ENCODE data around the gene FAM161A. TPM values are rescaled to one million over a fixed set of nuclear protein-coding genes. Genes with fewer than 3 reads are reported as not detected.
"Not testable (repeated sequence)": the region's sequence is repeated elsewhere in the genome, so short reads cannot be mapped to it uniquely, and the experiment has no call there.

Gene FAM161A
- total RNA-seq, 1 experiment from 2014 or later: 2.5 TPM

DNA sequence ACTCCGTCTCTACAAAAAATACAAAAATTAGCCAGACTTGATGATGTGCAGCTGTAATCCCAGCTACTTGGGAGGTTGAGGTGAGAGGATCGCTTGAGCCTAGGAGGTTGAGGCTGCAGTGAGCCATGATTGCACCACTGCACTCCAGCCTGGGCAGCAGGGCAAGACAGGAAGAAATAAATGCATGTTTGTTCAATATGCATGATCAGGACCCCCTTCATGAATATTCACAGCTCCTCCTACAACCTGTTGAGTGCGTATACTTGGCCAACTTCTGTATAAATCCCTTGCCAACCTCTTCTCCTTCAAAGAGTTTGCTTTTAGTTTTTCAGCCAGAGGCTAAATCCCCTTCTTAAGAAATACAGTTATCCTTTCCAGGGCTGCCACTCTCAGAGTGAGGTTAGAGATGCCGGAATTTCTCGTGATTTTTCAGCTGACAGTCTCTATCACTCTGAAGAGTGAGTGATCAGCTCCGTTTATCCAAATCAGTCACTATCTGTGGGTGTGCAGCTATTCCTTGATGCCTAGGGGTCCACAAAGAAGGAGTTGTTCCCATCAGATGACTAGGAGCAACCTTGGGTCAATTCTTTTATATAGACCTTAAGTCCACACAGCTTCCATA lies 39.2 kb downstream of the FAM161A start:
- no peaks in the 10 kb centered on the region for H3K27me3 ChIP-seq (replicated peaks)
- no peaks in the 10 kb centered on the region for H3K9me3 ChIP-seq (replicated peaks)
- no peak for DNase-seq (ENCODE audit: low read depth in 1 of 2, low spot score in 2 of 2)
- H3K4me3 ChIP-seq: no peak overlapping the region
- no peak overlapping the region for H3K27ac ChIP-seq
- no peaks in the 10 kb centered on the region for H3K4me1 ChIP-seq (replicated peaks)
- no peaks in the 10 kb centered on the region for H3K36me3 ChIP-seq

DNA sequence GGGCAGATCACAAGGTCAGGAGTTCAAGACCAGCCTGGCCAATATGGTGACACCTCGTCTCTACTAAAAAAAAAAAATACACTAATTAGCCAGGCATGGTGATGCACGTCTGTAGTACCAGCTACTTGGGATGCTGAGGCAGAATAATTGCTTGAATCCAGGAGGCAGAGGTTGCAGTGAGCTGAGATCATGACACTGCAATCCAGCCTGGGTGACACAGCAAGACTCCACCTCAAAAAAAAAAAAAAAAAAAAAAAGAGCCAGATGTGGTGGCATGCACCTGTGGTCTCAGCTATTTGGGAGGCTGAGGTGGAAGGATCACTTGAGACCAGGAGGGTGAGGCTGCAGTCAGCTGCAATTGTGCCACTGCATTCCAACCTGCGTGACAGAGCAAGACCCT lies 40.5 kb downstream of the FAM161A start:
- H3K4me1 ChIP-seq (replicated peaks); H3K27me3 ChIP-seq (replicated peaks); DNase-seq (ENCODE audit: low read depth in 1 of 2, low spot score in 2 of 2); H3K9me3 ChIP-seq (replicated peaks); H3K27ac ChIP-seq; H3K4me3 ChIP-seq; H3K36me3 ChIP-seq: not testable (repeated sequence)

DNA sequence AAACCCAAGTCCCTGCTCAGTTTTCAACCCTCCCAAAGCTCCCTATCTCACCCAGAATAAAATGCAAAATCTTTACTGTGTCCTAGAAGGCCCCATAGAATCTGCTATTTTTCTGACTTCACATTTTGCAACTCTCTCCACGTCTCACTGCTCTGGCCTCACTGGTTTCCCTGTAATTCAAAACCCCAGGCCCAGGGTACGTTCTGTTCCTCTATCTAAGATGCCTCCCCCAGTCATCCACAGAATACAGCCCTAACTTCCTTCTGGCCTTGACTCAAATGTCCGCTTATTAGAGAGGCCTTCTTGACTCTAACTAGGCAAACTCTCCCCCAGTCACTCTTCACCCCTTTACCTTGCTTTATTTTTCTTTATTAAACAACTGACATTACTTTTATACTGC lies 42.0 kb downstream of the FAM161A start:
- no peak overlapping the region for H3K4me3 ChIP-seq
- no peaks in the 10 kb centered on the region for H3K9me3 ChIP-seq (replicated peaks)
- H3K27ac ChIP-seq: no peak overlapping the region
- H3K4me1 ChIP-seq (replicated peaks): no peaks in the 10 kb centered on the region
- DNase-seq (ENCODE audit: low read depth in 1 of 2, low spot score in 2 of 2): no peak
- no peaks in the 10 kb centered on the region for H3K36me3 ChIP-seq
- H3K27me3 ChIP-seq (replicated peaks): no peaks in the 10 kb centered on the region

DNA sequence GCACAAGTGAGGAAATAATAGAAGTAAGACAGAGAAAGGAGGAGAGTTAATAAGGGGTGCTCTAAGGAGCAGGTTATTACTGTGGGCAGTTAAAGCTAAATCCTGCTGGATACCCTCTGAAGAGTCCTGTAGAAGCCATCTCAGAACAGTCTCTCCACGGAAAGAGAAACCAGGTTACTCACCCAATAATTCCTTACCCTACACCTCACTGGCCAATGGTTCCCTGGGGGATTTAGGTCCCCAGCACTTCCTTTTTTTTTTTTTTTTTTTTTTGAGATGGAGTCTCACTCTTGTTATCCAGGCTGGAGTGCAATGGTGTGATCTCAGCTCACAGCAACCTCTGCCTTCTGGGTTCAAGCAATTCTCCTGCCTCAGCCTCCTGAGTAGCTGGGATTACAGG lies 43.7 kb downstream of the FAM161A start:
- not testable (repeated sequence) for H3K27me3 ChIP-seq (replicated peaks); H3K27ac ChIP-seq; H3K4me3 ChIP-seq; H3K4me1 ChIP-seq (replicated peaks); H3K9me3 ChIP-seq (replicated peaks); DNase-seq (ENCODE audit: low read depth in 1 of 2, low spot score in 2 of 2); H3K36me3 ChIP-seq

DNA sequence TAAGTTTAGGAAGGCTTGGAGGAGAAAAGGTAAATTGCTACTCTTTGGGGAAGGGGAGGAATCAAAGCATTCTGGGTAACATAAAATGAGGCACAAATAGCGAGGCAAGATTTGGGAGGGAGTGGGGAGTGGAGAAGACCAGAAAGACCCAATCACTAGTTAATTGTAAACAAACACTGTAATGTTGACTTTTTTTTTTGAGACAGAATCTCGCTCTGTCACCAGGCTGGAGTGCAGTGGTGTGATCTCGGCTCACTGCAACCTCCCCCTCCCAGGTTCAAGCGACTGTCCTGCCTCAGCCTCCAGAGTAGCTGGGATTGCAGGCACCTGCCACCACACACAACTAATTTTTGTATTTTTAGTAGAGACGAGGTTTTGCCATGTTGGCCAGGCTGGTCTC lies 45.2 kb downstream of the FAM161A start:
- H3K27me3 ChIP-seq (replicated peaks); H3K4me1 ChIP-seq (replicated peaks); H3K36me3 ChIP-seq; H3K4me3 ChIP-seq; H3K9me3 ChIP-seq (replicated peaks); DNase-seq (ENCODE audit: low read depth in 1 of 2, low spot score in 2 of 2); H3K27ac ChIP-seq: not testable (repeated sequence)

DNA sequence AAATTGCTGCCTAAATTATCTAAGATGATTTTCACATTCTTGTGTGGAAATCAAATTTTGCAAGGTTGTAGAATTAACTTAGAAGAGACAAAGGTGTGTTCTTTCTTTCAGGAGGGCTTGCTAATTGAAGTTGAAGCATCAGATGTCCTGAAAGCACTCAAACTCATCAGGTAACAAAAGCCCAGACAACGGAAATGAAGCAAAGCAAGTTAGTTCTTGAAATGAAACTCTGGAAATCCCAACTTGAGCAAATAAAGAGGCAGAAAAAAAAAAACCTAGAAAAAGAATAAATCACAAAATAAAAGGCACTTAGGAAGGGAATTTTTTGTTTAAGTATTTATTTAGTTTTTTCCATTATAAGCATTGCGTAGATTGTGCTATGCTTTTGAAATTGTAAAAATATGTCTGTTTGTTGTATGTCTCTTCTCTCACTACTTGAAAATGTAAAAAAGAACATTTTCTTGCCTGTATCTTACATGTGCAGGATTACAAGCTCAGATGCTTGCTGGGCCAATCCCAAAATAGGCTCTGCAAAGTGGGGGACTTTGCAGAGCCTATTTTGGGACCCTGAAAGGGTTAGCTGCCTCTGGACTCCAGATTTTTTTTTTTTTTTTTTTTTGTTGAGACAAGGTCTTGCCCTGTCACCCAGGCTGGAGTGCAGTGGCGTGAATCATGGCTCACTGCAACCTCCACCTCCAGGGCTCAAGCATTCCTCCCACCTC lies 46.7 kb downstream of the FAM161A start:
- Histone ChIP-seq H3K9me3 (replicated peaks) (no peaks in the 10 kb centered on the region), H3K27me3 (replicated peaks) (no peaks in the 10 kb centered on the region), H3K4me3 (no peak overlapping the region), H3K4me1 (replicated peaks) (no peaks in the 10 kb centered on the region), H3K27ac (no peak overlapping the region), H3K36me3 (no peaks in the 10 kb centered on the region)
- DNase-seq (ENCODE audit: low read depth in 1 of 2, low spot score in 2 of 2): no peak

DNA sequence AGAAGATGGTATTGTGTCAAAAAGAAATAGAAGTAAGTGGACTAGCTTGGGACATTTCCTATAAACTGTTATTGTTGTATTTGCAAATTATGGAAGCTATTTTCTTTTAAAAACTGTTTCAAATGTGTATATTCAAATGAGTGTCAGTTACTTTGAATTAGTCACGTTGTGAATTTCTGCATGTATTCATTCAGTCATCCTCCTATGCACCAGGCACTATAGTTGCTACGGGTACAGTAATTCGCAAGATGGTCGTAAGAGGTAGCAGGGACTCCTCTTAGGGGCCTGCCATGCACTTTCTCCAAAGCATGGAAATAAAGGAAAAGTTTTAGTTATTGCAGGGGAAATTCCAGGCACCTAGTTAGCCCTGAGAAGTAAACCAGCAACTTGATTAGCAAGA lies 51.3 kb downstream of the FAM161A start:
- Histone ChIP-seq H3K36me3 (no peaks in the 10 kb centered on the region), H3K27me3 (replicated peaks) (no peaks in the 10 kb centered on the region), H3K9me3 (replicated peaks) (no peaks in the 10 kb centered on the region), H3K27ac (no peak overlapping the region), H3K4me1 (replicated peaks) (no peaks in the 10 kb centered on the region), H3K4me3 (no peak overlapping the region)
- DNase-seq (ENCODE audit: low read depth in 1 of 2, low spot score in 2 of 2): no peak

DNA sequence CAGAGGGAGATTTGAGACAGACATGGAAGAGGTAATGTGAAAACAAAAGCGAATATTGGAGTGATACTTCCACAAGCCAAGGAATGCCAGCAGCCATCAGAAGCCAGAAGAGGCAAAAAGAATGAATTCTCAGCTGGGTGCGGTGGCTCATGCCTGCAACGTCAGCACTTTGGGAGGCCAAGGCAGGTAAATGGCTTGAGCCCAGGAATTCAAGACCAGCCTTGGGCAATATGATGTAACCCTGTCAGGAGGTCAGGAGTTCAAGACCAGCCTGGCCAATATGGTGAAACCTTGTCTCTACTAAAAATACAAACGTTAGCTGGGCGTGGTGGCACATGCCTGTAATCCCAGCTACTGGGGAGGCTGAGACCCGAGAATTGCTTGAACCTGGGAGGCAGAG lies 54.8 kb downstream of the FAM161A start:
- no peak overlapping the region for H3K4me3 ChIP-seq
- H3K9me3 ChIP-seq (replicated peaks): no peaks in the 10 kb centered on the region
- no peaks in the 10 kb centered on the region for H3K27me3 ChIP-seq (replicated peaks)
- no peaks in the 10 kb centered on the region for H3K4me1 ChIP-seq (replicated peaks)
- DNase-seq (ENCODE audit: low read depth in 1 of 2, low spot score in 2 of 2): no peak
- H3K36me3 ChIP-seq: no peaks in the 10 kb centered on the region
- no peak overlapping the region for H3K27ac ChIP-seq

DNA sequence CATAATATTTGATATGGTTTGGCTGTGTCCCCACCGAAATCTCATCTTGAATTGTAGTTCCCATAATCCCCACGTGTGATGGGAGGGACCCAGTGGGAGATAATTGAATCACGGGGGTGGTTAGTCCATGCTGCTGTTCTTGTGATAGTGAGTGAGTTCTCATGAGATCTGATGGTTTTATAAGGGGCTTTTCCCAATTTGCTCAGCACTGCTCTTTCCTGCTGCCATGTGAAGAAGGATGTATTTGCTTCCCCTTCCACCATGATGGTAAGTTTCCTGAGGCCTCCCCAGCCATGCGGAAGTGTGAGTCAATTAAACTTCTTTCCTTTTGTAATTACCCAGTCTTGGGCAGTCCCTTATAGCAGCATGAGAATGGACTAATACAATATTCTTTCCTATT lies 56.4 kb downstream of the FAM161A start:
- not testable (repeated sequence) for H3K9me3 ChIP-seq (replicated peaks); H3K4me3 ChIP-seq; DNase-seq (ENCODE audit: low read depth in 1 of 2, low spot score in 2 of 2); H3K27ac ChIP-seq; H3K36me3 ChIP-seq; H3K4me1 ChIP-seq (replicated peaks); H3K27me3 ChIP-seq (replicated peaks)

DNA sequence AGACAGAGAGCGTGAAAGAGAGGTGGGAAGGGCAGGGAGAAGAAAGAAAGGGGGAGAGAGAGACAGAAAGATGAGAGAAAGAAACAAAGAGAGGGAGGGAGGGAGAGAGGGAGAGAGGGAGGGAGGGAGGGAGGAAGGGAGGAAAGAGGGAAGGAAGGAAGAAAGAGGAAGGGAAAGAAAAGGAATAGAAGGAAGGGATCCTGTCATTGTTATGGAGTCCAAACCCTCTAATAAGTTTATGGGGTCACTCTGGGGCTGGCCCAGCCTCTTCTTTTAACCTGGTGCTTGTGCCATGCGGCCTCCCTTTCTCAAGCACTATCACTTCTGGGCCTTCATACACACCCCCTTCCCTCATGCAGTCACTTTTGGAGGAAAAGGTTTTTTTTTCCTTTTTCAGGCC lies 58.5 kb downstream of the FAM161A start:
- DNase-seq (ENCODE audit: low read depth in 1 of 2, low spot score in 2 of 2): no peak
- no peaks in the 10 kb centered on the region for H3K4me1 ChIP-seq (replicated peaks)
- no peaks in the 10 kb centered on the region for H3K36me3 ChIP-seq
- no peaks in the 10 kb centered on the region; the same call in 1 of the 2 replicates for H3K27me3 ChIP-seq (replicated peaks)
- no peak overlapping the region for H3K27ac ChIP-seq
- no peaks in the 10 kb centered on the region for H3K9me3 ChIP-seq (replicated peaks)
- H3K4me3 ChIP-seq: no peak overlapping the region

DNA sequence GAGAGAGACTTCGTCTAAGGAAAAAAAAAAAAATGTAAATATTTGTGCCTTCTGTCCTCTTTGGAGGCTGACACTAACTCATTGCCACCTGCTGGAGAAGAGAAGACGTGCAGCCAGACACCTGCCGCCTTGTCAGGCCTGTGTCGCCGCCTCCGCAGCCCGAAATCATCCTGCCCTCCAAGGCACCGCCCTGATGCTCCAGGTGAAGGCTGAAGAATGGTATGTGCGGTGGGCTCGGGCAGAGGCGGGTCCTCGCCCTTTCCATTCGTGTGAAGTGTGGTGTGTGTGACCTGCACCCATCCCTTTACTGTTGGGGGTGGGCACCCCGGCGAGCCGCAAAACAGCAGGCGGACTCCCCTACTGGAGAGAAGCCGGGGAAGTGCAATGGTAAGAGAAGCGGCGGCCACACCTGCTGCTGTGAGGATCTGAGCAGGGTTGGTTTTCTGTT lies 60.4 kb downstream of the FAM161A start:
- Histone ChIP-seq H3K4me1 (replicated peaks) (no peaks in the 10 kb centered on the region), H3K36me3 (no peaks in the 10 kb centered on the region), H3K27me3 (replicated peaks) (no peaks in the 10 kb centered on the region; the same call in 1 of the 2 replicates), H3K27ac (no peak overlapping the region), H3K9me3 (replicated peaks) (no peaks in the 10 kb centered on the region), H3K4me3 (no peak overlapping the region)
- peak; percentile 23 to 50 for DNase-seq (ENCODE audit: low read depth in 1 of 2, low spot score in 2 of 2)

DNA sequence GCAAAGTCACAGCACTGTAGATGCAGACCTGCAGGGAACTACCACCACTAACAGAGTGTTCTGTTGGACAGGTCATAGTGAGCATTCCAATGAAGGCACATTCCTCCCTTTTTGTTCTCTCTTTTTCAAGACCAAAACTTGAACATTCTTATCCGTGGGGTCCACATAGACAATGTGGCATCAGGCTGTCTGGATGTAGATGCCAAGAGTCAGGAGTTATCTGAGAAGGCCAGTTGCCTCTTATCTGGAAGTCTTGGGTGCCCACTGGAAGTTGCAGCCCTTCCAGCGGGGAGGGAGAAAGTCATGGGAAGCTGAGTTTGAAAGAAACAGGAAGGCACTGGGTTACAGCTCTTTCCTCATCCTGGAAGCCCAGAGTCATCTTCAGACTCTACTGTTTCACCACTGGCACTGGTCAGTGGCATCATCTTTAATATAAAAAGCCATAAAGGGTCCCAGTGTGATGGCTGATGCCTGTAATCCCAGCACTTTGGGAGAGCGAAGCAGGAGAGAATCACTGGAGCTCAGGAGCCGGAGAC lies 61.4 kb downstream of the FAM161A start:
- H3K4me3 ChIP-seq: no peak overlapping the region
- DNase-seq (ENCODE audit: low read depth in 1 of 2, low spot score in 2 of 2): no peak

DNA sequence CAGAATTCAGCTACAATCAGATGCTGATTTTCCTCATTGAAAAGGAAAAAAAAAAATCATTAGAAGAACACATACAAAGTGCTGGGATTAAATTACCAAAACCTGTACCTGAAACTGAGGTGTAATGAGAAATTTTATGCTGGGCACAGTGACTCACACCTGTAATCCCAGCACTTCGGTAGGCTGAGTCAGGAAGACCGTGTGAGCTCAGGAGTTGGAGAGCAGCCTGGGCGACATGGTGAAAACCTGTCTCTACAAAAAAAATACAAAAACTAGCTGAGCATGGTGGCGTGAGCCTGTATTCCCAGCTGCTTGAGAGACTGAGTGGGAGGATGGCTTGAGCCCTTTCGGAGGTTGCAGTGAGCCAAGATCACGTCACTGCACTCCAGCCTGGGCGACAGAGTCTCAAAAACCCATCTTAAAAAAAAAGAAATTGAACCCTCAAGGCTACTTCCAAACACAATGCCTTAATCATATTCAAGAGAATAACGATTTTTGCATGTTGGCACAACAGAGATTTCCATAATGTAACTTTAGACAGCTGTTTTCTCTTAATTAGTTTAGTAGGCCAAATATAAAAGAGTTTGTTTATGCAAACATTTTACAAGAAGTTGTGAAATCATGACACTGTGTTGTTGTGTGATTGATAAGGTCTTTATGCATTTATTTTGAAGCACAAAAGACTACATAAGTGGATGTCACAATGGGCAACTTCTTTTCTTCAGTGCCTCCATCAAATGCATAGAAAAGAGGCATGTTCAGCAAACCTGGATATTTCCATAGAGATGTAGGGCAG lies 63.9 kb downstream of the FAM161A start:
- Histone ChIP-seq H3K27ac (no peak overlapping the region), H3K4me1 (replicated peaks) (no peaks in the 10 kb centered on the region), H3K36me3 (no peaks in the 10 kb centered on the region), H3K4me3 (no peak overlapping the region), H3K27me3 (replicated peaks) (no peaks in the 10 kb centered on the region; the same call in 1 of the 2 replicates), H3K9me3 (replicated peaks) (no peaks in the 10 kb centered on the region)
- no peak for DNase-seq (ENCODE audit: low read depth in 1 of 2, low spot score in 2 of 2)

More for the DNA sequence above, 61.4 kb downstream of the FAM161A start:
- Histone ChIP-seq H3K36me3 (no peaks in the 10 kb centered on the region), H3K27ac (no peak overlapping the region), H3K27me3 (replicated peaks) (no peaks in the 10 kb centered on the region; the same call in 1 of the 2 replicates), H3K4me1 (replicated peaks) (no peaks in the 10 kb centered on the region), H3K9me3 (replicated peaks) (no peaks in the 10 kb centered on the region)

Measured in SJSA1 (cell line).